ENCODE measurements around the gene ZNF284.
A peak's percentile ranks its signal among the peaks of the same experiment; 100 is the strongest.
"Not testable (repeated sequence)": the region's sequence is repeated elsewhere in the genome, so short reads cannot be mapped to it uniquely, and the experiment has no call there.

Gene ZNF284

GRCh38 chr19:44113138-44113783 lies 41.3 kb downstream of the ZNF284 start, which contains the start of gene ZNF225:
Gene ZNF225, plus strand, starts transcription at chr19:44113399. Its CDS starts 2,429 bp downstream, at chr19:44115828.
- Histone ChIP-seq H3K9me3 (ENCODE audit: insufficient read depth, low read depth, low read length) (peaks cover 16% of the 10 kb centered on the region), H3K27me3 (ENCODE audit: insufficient read depth, low read length) (no peaks in the 10 kb centered on the region), H3K27ac (ENCODE audit: low read length) (no peak within 1 kb of the TSS), H3K36me3 (ENCODE audit: insufficient read depth, low read depth, low read length) (peaks cover 5% of the 10 kb centered on the region), H3K9ac (ENCODE audit: low read depth, low read length) (peak within 1 kb of the TSS; percentile 73), H3K4me1 (ENCODE audit: insufficient read depth, low read length) (no peaks in the 10 kb centered on the region), H3K4me3 (ENCODE audit: low read length) (peak within 1 kb of the TSS; percentile 78)

- Histone ChIP-seq H3K4me1 (ENCODE audit: insufficient read depth, low read length) (no peaks in the 10 kb centered on the region), H3K27me3 (ENCODE audit: insufficient read depth, low read length) (no peaks in the 10 kb centered on the region), H3K4me3 (ENCODE audit: low read length) (peak overlapping the region; percentile 78), H3K36me3 (ENCODE audit: insufficient read depth, low read depth, low read length) (peaks cover 7% of the 10 kb centered on the region), H3K27ac (ENCODE audit: low read length) (no peak overlapping the region), H3K9me3 (ENCODE audit: insufficient read depth, low read depth, low read length) (peaks cover 10% of the 10 kb centered on the region; the same call in 1 of the 2 replicates), H3K9ac (ENCODE audit: low read depth, low read length) (peak overlapping the region; percentile 73)
Measured at GRCh38 chr19:44113784-44114390, 41.9 kb downstream of the ZNF284 start.

- H3K4me3 ChIP-seq (ENCODE audit: low read length); H3K27ac ChIP-seq (ENCODE audit: low read length); H3K27me3 ChIP-seq (ENCODE audit: insufficient read depth, low read length); H3K9me3 ChIP-seq (ENCODE audit: insufficient read depth, low read depth, low read length); H3K9ac ChIP-seq (ENCODE audit: low read depth, low read length); H3K4me1 ChIP-seq (ENCODE audit: insufficient read depth, low read length): not testable (repeated sequence)
- peaks cover 23% of the 10 kb centered on the region for H3K36me3 ChIP-seq (ENCODE audit: insufficient read depth, low read depth, low read length)
Measured at GRCh38 chr19:44121162-44121561, 49.2 kb downstream of the ZNF284 start.

GRCh38 chr19:44131955-44132354 lies 60.0 kb downstream of the ZNF284 start:
- H3K27me3 ChIP-seq (ENCODE audit: insufficient read depth, low read length) = no peaks in the 10 kb centered on the region
- H3K36me3 ChIP-seq (ENCODE audit: insufficient read depth, low read depth, low read length) = peaks cover 35% of the 10 kb centered on the region
- H3K27ac ChIP-seq (ENCODE audit: low read length) = no peak overlapping the region
- no peaks in the 10 kb centered on the region for H3K4me1 ChIP-seq (ENCODE audit: insufficient read depth, low read length)
- no peak overlapping the region for H3K4me3 ChIP-seq (ENCODE audit: low read length)
- H3K9me3 ChIP-seq (ENCODE audit: insufficient read depth, low read depth, low read length) = peaks cover 51% of the 10 kb centered on the region
- H3K9ac ChIP-seq (ENCODE audit: low read depth, low read length) = no peak overlapping the region
